Measurements from ENCODE around the gene SLC24A3. TPM values are rescaled to one million over a fixed set of nuclear protein-coding genes. Genes with fewer than 3 reads are reported as not detected.

SLC24A3 gene
- total RNA-seq, 2 experiments from 2014 or later: not detected

- ChIA-PET CTCF (ENCODE audit: unreplicated experiment) (interaction anchor here (1.1 kb wide), 1 partner anchor 12 kb away, joined by 3 read pairs; no protein-coding TSS in a partner anchor), POLR2A (interaction anchor here (1.1 to 1.2 kb wide), 2 partner anchors 9 to 33 kb away, joined by 3 read pairs; no protein-coding TSS in a partner anchor)
- H3K4me3 ChIP-seq (ENCODE audit: low read depth, low read length, poor library complexity, severe bottlenecking): no peak overlapping the region
- H3K4me1 ChIP-seq (ENCODE audit: insufficient read depth, low read length, poor library complexity, severe bottlenecking): no peaks in the 10 kb centered on the region
- no peaks in the 10 kb centered on the region for H3K79me2 ChIP-seq (ENCODE audit: insufficient read depth, low read depth, low read length)
- no peaks in the 10 kb centered on the region for H4K20me1 ChIP-seq (ENCODE audit: insufficient read depth, low read length)
- no peak overlapping the region for H3K27ac ChIP-seq (ENCODE audit: low read depth, low read length, poor library complexity, severe bottlenecking)
- no TSS peak for BruUV-seq (replicated peaks)
- no peak overlapping the region for H2AFZ ChIP-seq (ENCODE audit: low read length)
- no peaks in the 10 kb centered on the region for H3K9me3 ChIP-seq (ENCODE audit: low read length)
- no peaks in the 10 kb centered on the region for H3K9me2 ChIP-seq (ENCODE audit: insufficient read depth, low read length)
- TF ChIP-seq CTCF (conservative IDR thresholded peaks at IDR 0.05; ENCODE audit: low read length): no peak
- no peak for TF ChIP-seq EZH2phosphoT487 (IDR thresholded peaks at IDR 0.05; ENCODE audit: borderline replicate concordance, low read depth, low read length)
- H3K36me3 ChIP-seq (ENCODE audit: insufficient read depth, low read length): no peaks in the 10 kb centered on the region
- no peak overlapping the region for H3K4me2 ChIP-seq (ENCODE audit: low read length)
- intact Hi-C loops (cut with micrococcal nuclease; ENCODE audit: unreplicated experiment): no loop called here
- DNase-seq (ENCODE audit: low spot score): no peak
These were observed 98.1 kb downstream of the SLC24A3 start for GRCh38 chr20:19310541-19310940.

GRCh38 chr20:19313342-19314069, 101.1 kb downstream of the SLC24A3 start:
- no peak for TF ChIP-seq CTCF (conservative IDR thresholded peaks at IDR 0.05; ENCODE audit: low read length)
- no peak for TF ChIP-seq EZH2phosphoT487 (IDR thresholded peaks at IDR 0.05; ENCODE audit: borderline replicate concordance, low read depth, low read length)
- BruUV-seq (replicated peaks): no TSS peak
- CTCF ChIA-PET (ENCODE audit: unreplicated experiment): no interaction called here

GRCh38 chr20:19314621-19315020, 102.2 kb downstream of the SLC24A3 start:
- no peaks in the 10 kb centered on the region for H3K9me2 ChIP-seq (ENCODE audit: insufficient read depth, low read length)
- CTCF ChIA-PET (ENCODE audit: unreplicated experiment): no interaction called here
- DNase-seq (ENCODE audit: low spot score): no peak

More at GRCh38 chr20:19313342-19314069, 101.1 kb downstream of the SLC24A3 start:
- DNase-seq (ENCODE audit: low spot score): no peak
- Histone ChIP-seq H3K4me3 (ENCODE audit: low read depth, low read length, poor library complexity, severe bottlenecking) (no peak overlapping the region), H3K4me2 (ENCODE audit: low read length) (no peak overlapping the region), H2AFZ (ENCODE audit: low read length) (no peak overlapping the region), H3K27ac (ENCODE audit: low read depth, low read length, poor library complexity, severe bottlenecking) (no peak overlapping the region), H3K9me3 (ENCODE audit: low read length) (no peaks in the 10 kb centered on the region), H3K4me1 (ENCODE audit: insufficient read depth, low read length, poor library complexity, severe bottlenecking) (no peaks in the 10 kb centered on the region), H4K20me1 (ENCODE audit: insufficient read depth, low read length) (no peaks in the 10 kb centered on the region), H3K79me2 (ENCODE audit: insufficient read depth, low read depth, low read length) (no peaks in the 10 kb centered on the region), H3K9me2 (ENCODE audit: insufficient read depth, low read length) (no peaks in the 10 kb centered on the region), H3K36me3 (ENCODE audit: insufficient read depth, low read length) (no peaks in the 10 kb centered on the region)
- POLR2A ChIA-PET: interaction anchor here (0.7 kb wide), 1 partner anchor 956 kb away, joined by 3 read pairs; no protein-coding TSS in a partner anchor
- intact Hi-C loops (cut with micrococcal nuclease; ENCODE audit: unreplicated experiment): no loop called here

More at GRCh38 chr20:19314621-19315020, 102.2 kb downstream of the SLC24A3 start:
- intact Hi-C loops (cut with micrococcal nuclease; ENCODE audit: unreplicated experiment): no loop called here
- no peaks in the 10 kb centered on the region for H4K20me1 ChIP-seq (ENCODE audit: insufficient read depth, low read length)
- no TSS peak for BruUV-seq (replicated peaks)
- H2AFZ ChIP-seq (ENCODE audit: low read length): no peak overlapping the region
- H3K4me2 ChIP-seq (ENCODE audit: low read length): no peak overlapping the region
- no peak overlapping the region for H3K4me3 ChIP-seq (ENCODE audit: low read depth, low read length, poor library complexity, severe bottlenecking)
- H3K9me3 ChIP-seq (ENCODE audit: low read length): no peaks in the 10 kb centered on the region
- POLR2A ChIA-PET: no interaction called here
- H3K79me2 ChIP-seq (ENCODE audit: insufficient read depth, low read depth, low read length): no peaks in the 10 kb centered on the region
- no peaks in the 10 kb centered on the region for H3K4me1 ChIP-seq (ENCODE audit: insufficient read depth, low read length, poor library complexity, severe bottlenecking)
- TF ChIP-seq CTCF (conservative IDR thresholded peaks at IDR 0.05; ENCODE audit: low read length) (no peak), EZH2phosphoT487 (IDR thresholded peaks at IDR 0.05; ENCODE audit: borderline replicate concordance, low read depth, low read length) (no peak)
- no peak overlapping the region for H3K27ac ChIP-seq (ENCODE audit: low read depth, low read length, poor library complexity, severe bottlenecking)
- H3K36me3 ChIP-seq (ENCODE audit: insufficient read depth, low read length): no peaks in the 10 kb centered on the region

Measured in OCI-LY7 (cell line).